Astrocyte of the cerebellum (primary cell): ENCODE measurements around the gene ATXN7L1.

Experiments
- DNase-seq: peaks from one replicate; pipeline ENCODE4 v3.0.0-alpha.2; 2011; ENCODE audit warnings: low read depth
- H3K4me3 ChIP-seq: 2 replicates; pipeline ENCODE4 v1.5.1; 2011; ENCODE audit warnings: mild to moderate bottlenecking, low read depth, low read length, moderate library complexity
- in situ Hi-C: cut with HindIII; loops from 2 replicates; pipeline ENCODE4 v1.10.0; 2017; ENCODE audit warnings: low sequenced_read_pairs
- TF ChIP-seq, protein P1 (sequence below): IDR thresholded peaks from 2 replicates; pipeline ENCODE4 v1.5.1; 2012; ENCODE audit warnings: low read length, low read depth, moderate library complexity, mild to moderate bottlenecking; ENCODE audit errors: missing control alignments

The ATXN7L1 gene

DNA sequence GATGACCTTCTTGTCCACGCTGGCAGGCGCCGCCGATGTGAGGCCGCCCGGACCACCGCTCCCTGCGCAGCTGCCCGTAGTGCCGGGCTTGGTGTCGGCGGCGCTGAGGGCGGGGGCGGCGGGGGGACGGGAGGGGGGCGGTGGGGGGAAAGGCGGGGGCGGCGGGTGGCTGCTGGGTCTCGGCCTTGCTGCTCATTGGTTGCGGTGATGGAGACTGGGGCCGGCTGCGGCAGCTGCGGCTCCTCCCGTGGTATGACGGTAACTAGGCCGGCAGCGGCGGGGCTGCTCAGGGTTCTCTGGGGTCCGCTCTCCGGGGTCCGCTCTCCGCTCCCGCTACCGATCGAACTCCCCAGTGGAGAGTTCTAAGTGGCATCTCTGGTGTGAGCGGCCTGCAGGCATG, 293.3 kb downstream of the ATXN7L1 start:
- TF ChIP-seq, protein P1, sequence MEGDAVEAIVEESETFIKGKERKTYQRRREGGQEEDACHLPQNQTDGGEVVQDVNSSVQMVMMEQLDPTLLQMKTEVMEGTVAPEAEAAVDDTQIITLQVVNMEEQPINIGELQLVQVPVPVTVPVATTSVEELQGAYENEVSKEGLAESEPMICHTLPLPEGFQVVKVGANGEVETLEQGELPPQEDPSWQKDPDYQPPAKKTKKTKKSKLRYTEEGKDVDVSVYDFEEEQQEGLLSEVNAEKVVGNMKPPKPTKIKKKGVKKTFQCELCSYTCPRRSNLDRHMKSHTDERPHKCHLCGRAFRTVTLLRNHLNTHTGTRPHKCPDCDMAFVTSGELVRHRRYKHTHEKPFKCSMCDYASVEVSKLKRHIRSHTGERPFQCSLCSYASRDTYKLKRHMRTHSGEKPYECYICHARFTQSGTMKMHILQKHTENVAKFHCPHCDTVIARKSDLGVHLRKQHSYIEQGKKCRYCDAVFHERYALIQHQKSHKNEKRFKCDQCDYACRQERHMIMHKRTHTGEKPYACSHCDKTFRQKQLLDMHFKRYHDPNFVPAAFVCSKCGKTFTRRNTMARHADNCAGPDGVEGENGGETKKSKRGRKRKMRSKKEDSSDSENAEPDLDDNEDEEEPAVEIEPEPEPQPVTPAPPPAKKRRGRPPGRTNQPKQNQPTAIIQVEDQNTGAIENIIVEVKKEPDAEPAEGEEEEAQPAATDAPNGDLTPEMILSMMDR: no peak
- no peak for DNase-seq
- no peak overlapping the region for H3K4me3 ChIP-seq
- in situ Hi-C loops: no loop called here

DNA sequence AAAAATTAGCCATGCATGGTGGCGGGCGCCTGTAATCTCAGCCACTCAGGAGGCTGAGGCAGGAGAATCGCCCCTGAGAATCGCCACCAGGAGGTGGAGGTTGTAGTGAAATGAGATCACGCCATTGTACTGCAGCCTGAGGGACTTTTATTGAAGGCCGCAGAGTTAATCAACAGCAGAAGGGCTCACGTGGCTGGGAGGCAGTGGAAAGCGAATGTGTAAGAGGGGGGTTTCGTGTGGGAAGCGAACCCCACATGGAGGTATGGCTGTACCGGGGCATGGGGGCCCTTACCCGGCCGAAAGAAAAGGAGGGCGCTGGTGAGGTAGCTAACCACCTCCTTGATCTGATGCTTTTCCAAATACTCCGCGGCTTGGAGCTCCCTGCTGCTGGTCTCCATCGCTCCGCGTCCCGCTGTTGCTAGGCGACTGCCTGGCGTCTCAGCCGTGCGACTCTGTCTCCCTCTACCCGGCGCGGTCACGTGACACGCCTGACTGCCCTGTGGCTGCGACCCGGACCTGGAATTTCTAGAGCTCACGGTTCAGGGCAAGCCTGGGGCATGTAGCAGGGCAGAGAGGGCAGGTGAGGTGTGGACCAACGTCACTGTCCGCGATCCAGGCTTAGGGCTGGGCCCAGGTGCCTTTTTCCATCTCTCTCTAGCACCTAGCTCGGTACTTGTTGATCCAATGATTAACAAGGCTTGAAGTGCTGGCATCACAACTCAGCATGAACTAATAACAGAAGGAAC, 295.2 kb downstream of the ATXN7L1 start, which contains the start of gene EFCAB10:
Gene EFCAB10 (minus strand): TSS at position 428 of the 746 bp plus-strand sequence. CDS start 30 bp downstream, at position 398.
- peak within 1 kb of the TSS; percentile 39 for H3K4me3 ChIP-seq
- DNase-seq: peak; percentile 6
- in situ Hi-C loops: no loop called here
- TF ChIP-seq, protein P1: peak; percentile 15

DNA sequence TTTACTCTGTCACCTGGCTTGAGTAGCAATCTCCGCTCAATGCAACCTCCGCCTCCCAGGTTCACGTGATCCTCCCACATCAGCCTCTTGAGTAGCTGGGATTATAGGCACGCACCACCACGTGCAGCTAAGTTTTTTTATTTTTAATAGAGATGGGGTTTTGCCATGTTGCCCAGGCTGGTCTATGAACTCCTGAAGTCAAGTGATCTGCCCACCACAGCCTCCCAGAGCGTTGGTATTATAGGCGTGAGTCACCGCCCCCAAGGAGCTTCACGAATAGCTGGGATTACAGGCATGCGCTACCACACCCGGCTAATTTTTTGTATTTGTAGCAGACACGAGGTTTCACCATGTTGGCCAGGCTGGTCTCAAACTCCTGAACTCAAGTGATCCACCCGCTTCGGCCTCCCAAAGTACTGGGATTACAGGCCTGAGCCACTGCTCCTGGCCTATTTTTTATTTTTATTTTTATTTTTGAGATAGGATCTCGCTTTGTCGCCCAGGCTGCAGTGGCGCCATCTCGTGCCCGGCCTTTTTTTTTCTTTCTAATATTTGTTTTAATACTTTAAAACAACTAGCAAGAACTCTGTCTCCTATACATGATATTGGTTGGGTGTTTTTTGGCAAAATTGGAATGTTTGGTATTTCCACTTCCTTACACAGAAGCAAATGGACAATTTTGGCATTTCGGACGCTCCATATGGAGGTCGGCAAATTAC, 296.2 kb downstream of the ATXN7L1 start:
- in situ Hi-C loops: no loop called here
- DNase-seq: no peak
- no peak overlapping the region for H3K4me3 ChIP-seq
- TF ChIP-seq, protein P1: peak; percentile 9

DNA sequence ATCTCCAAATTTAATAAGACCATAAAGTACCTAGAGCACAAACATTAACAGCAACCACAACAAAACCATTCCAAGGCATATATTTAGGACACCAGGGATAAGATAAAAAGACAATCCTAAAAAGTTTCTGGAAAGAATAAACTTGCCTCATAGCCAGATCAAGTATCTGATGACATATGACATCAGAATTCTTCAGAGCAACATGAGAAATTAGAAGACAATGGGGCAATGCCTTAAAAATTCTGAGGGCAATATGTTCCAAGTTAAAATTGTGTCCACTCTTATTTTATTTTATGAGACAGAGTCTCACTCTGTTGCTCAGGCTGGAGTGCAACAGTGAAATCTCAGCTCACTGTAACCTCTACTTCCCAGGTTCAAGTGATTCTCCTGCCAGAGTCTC, 297.9 kb downstream of the ATXN7L1 start:
- H3K4me3 ChIP-seq: no peak overlapping the region
- TF ChIP-seq, protein P1: no peak
- DNase-seq: no peak
- in situ Hi-C loops: no loop called here

DNA sequence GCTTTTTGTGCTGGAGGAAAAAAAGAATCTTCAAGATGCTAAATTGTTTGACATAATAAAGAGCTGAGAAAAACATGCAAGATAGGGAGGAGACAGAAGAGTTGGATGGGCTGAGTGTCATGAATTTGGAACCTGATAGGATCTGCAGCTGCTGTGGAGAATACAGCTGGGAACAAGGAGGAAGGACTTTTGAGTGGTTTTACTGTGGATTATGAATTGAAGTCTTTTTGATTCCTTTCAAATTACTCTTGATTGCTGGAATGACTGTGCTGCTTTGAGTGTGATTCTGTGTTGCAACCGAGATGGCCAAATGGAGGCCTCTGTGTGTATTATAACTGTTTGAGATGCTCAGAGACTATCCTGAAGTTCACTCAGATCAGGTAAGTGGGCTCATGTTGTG, 299.1 kb downstream of the ATXN7L1 start:
- no peak for DNase-seq
- in situ Hi-C loops: no loop called here
- TF ChIP-seq, protein P1: no peak
- H3K4me3 ChIP-seq: no peak overlapping the region

DNA sequence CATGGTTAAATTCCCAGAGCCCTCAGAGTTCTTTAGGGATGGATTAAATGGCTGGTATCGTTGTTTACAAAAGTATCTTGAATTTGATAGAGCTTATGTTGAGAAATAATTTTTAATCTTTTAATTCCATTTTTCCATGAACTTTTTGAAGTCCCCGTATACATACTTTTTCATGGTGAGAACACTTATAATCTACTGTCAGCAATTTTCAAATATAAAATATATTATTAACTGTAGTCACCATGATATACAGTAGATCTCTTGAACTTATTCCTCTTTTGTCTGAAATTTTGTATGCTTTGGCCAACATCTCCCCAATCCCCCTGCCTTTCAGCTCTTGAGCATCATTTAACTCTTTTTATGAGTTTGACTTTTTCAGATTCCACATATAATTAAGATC, 304.5 kb downstream of the ATXN7L1 start:
- no peak for DNase-seq
- in situ Hi-C loops: no loop called here
- H3K4me3 ChIP-seq: no peak overlapping the region
- TF ChIP-seq, protein P1: no peak
